WTC11 (cell line): ENCODE data around the gene UQCRQ. TPM values are rescaled to one million over a fixed set of nuclear protein-coding genes. Genes with fewer than 3 reads are reported as not detected.

Source experiments
- ATAC-seq: fragments of 200-7000 bp; cut with Tn5 transposase; 2 replicates; pipeline ENCODE4 v1.10.0; 2021; ENCODE audit warnings: mild to moderate bottlenecking, moderate library complexity
- CTCF ChIA-PET: fragments of 300-600 bp; sonication (Branson Sonifier 250); formaldehyde crosslinking; loops from one replicate; lab custom pipeline; 2021; ENCODE audit warnings: antibody characterized with exemption; lab: Charles Lee
- POLR2A ChIA-PET: fragments of 350-600 bp; sonication (Branson Sonifier 250); formaldehyde crosslinking; loops from one replicate; lab custom pipeline; 2021; ENCODE audit warnings: antibody characterized with exemption; lab: Charles Lee
- DNase-seq: peaks from one replicate; pipeline ENCODE4 v3.0.0; 2021; ENCODE audit warnings: low spot score
- H3K27ac Mint-ChIP-seq: 2 replicates; pipeline ENCODE4 v1.8.0; 2021; ENCODE audit warnings: mixed read lengths
- H3K27me3 Mint-ChIP-seq: 2 replicates; pipeline ENCODE4 v1.8.0; 2021; ENCODE audit warnings: low read depth, mild to moderate bottlenecking, moderate library complexity, mixed read lengths
- H3K36me3 Mint-ChIP-seq: 2 replicates; pipeline ENCODE4 v1.8.0; 2021; ENCODE audit warnings: mixed read lengths
- H3K4me1 Mint-ChIP-seq: 2 replicates; pipeline ENCODE4 v1.8.0; 2022; ENCODE audit warnings: mixed read lengths
- H3K4me3 Mint-ChIP-seq: 2 replicates; pipeline ENCODE4 v1.8.0; 2021; ENCODE audit warnings: mild to moderate bottlenecking, moderate library complexity, mixed read lengths
- H3K9me3 Mint-ChIP-seq: 2 replicates; pipeline ENCODE4 v1.8.0; 2021; ENCODE audit warnings: mixed read lengths
- ATF6 ChIP-seq: sonication (generic); formaldehyde crosslinking; IDR thresholded peaks from 2 replicates; pipeline ENCODE4 v1.8.1; 2023; ENCODE audit warnings: mild to moderate bottlenecking, missing genetic modification reagents
- CREM ChIP-seq: sonication (generic); formaldehyde crosslinking; IDR thresholded peaks from 2 replicates; pipeline ENCODE4 v1.8.1; 2022; ENCODE audit warnings: mild to moderate bottlenecking, missing genetic modification reagents, moderate library complexity
- E2F4 ChIP-seq: sonication (generic); formaldehyde crosslinking; IDR thresholded peaks from 2 replicates; pipeline ENCODE4 v1.8.1; 2022; ENCODE audit warnings: low read depth, mild to moderate bottlenecking, moderate library complexity, missing genetic modification reagents, borderline replicate concordance
- GTF2I ChIP-seq: fragments of 250-450 bp; sonication (Bioruptor Pico); conservative IDR thresholded peaks from 2 replicates; pipeline ENCODE4 v1.4.0; 2021; ENCODE audit warnings: mild to moderate bottlenecking
- HMGXB4 ChIP-seq: sonication (generic); formaldehyde crosslinking; IDR thresholded peaks from 2 replicates; pipeline ENCODE4 v1.8.1; 2023; ENCODE audit warnings: mild to moderate bottlenecking, moderate library complexity, missing genetic modification reagents
- MYBL2 ChIP-seq: sonication (generic); formaldehyde crosslinking; IDR thresholded peaks from 2 replicates; pipeline ENCODE4 v1.8.1; 2023; ENCODE audit warnings: mild to moderate bottlenecking, moderate library complexity, missing genetic modification reagents
- NFATC4 ChIP-seq: fragments of 250-450 bp; sonication (Bioruptor Pico); IDR thresholded peaks from 2 replicates; pipeline ENCODE4 v1.9.0; 2021; ENCODE audit warnings: mild to moderate bottlenecking
- NFE2L1 ChIP-seq: sonication (generic); formaldehyde crosslinking; IDR thresholded peaks from 2 replicates; pipeline ENCODE4 v1.8.1; 2023; ENCODE audit warnings: missing genetic modification reagents
- PRDM15 ChIP-seq: sonication (generic); formaldehyde crosslinking; IDR thresholded peaks from 2 replicates; pipeline ENCODE4 v1.8.0; 2022; ENCODE audit warnings: missing genetic modification reagents
- RORB ChIP-seq: fragments of 250-450 bp; sonication (Bioruptor Pico); IDR thresholded peaks from 2 replicates; pipeline ENCODE4 v1.9.0; 2021; ENCODE audit warnings: mild to moderate bottlenecking
- SMAD3 ChIP-seq: sonication (generic); formaldehyde crosslinking; IDR thresholded peaks from 2 replicates; pipeline ENCODE4 v1.8.0; 2022; ENCODE audit warnings: missing genetic modification reagents, mild to moderate bottlenecking, borderline replicate concordance
- TEAD1 ChIP-seq: sonication (generic); formaldehyde crosslinking; IDR thresholded peaks from 2 replicates; pipeline ENCODE4 v1.8.0; 2022; ENCODE audit warnings: mild to moderate bottlenecking, missing genetic modification reagents
- TP53 ChIP-seq: sonication (generic); formaldehyde crosslinking; IDR thresholded peaks from 2 replicates; pipeline ENCODE4 v1.8.1; 2023; ENCODE audit warnings: mild to moderate bottlenecking, missing genetic modification reagents
- ZNF416 ChIP-seq: fragments of 250-450 bp; sonication (Bioruptor Pico); IDR thresholded peaks from 2 replicates; pipeline ENCODE4 v1.9.0; 2021; ENCODE audit warnings: mild to moderate bottlenecking, inconsistent platforms
- total RNA-seq: library from RNA; stranded (reverse); gene quantifications from 3 replicates; pipeline ENCODE4 v1.2.3, GENCODE V29; 2021
- TF ChIP-seq, protein P1 (sequence below): sonication (generic); formaldehyde crosslinking; IDR thresholded peaks from 2 replicates; pipeline ENCODE4 v1.8.0; 2022; ENCODE audit warnings: mild to moderate bottlenecking, missing genetic modification reagents
- TF ChIP-seq, protein P2 (sequence below): sonication (generic); formaldehyde crosslinking; conservative IDR thresholded peaks from 2 replicates; pipeline ENCODE4 v1.8.1; 2023; ENCODE audit warnings: mild to moderate bottlenecking, low read depth, missing genetic modification reagents, moderate library complexity
- TF ChIP-seq, protein P3 (sequence below): sonication (generic); formaldehyde crosslinking; IDR thresholded peaks from 2 replicates; pipeline ENCODE4 v1.8.1; 2023; ENCODE audit warnings: mild to moderate bottlenecking, missing genetic modification reagents, moderate library complexity
- TF ChIP-seq, protein P4 (sequence below): sonication (generic); formaldehyde crosslinking; conservative IDR thresholded peaks from 2 replicates; pipeline ENCODE4 v1.8.1; 2022; ENCODE audit warnings: mild to moderate bottlenecking, missing genetic modification reagents

The UQCRQ gene
- total RNA-seq, 1 experiment from 2014 or later = 256 TPM

- H3K4me1 Mint-ChIP-seq = peaks cover 7% of the 10 kb centered on the region
- no peak for TF ChIP-seq PRDM15
- no peak for TF ChIP-seq TP53 (CRISPR knock-in tag)
- TF ChIP-seq GTF2I = no peak
- no peak for TF ChIP-seq SMAD3 (CRISPR knock-in tag)
- TF ChIP-seq, protein P1, sequence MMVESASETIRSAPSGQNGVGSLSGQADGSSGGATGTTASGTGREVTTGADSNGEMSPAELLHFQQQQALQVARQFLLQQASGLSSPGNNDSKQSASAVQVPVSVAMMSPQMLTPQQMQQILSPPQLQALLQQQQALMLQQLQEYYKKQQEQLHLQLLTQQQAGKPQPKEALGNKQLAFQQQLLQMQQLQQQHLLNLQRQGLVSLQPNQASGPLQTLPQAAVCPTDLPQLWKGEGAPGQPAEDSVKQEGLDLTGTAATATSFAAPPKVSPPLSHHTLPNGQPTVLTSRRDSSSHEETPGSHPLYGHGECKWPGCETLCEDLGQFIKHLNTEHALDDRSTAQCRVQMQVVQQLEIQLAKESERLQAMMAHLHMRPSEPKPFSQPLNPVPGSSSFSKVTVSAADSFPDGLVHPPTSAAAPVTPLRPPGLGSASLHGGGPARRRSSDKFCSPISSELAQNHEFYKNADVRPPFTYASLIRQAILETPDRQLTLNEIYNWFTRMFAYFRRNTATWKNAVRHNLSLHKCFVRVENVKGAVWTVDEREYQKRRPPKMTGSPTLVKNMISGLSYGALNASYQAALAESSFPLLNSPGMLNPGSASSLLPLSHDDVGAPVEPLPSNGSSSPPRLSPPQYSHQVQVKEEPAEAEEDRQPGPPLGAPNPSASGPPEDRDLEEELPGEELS (CRISPR knock-in tag) = no peak
- TF ChIP-seq, protein P2, sequence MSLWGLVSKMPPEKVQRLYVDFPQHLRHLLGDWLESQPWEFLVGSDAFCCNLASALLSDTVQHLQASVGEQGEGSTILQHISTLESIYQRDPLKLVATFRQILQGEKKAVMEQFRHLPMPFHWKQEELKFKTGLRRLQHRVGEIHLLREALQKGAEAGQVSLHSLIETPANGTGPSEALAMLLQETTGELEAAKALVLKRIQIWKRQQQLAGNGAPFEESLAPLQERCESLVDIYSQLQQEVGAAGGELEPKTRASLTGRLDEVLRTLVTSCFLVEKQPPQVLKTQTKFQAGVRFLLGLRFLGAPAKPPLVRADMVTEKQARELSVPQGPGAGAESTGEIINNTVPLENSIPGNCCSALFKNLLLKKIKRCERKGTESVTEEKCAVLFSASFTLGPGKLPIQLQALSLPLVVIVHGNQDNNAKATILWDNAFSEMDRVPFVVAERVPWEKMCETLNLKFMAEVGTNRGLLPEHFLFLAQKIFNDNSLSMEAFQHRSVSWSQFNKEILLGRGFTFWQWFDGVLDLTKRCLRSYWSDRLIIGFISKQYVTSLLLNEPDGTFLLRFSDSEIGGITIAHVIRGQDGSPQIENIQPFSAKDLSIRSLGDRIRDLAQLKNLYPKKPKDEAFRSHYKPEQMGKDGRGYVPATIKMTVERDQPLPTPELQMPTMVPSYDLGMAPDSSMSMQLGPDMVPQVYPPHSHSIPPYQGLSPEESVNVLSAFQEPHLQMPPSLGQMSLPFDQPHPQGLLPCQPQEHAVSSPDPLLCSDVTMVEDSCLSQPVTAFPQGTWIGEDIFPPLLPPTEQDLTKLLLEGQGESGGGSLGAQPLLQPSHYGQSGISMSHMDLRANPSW = no peak
- no peak for TF ChIP-seq HMGXB4 (CRISPR knock-in tag)
- TF ChIP-seq CREM (CRISPR knock-in tag) = no peak
- no peak for TF ChIP-seq ATF6 (CRISPR knock-in tag)
- TF ChIP-seq NFE2L1 = no peak
- TF ChIP-seq, protein P3, sequence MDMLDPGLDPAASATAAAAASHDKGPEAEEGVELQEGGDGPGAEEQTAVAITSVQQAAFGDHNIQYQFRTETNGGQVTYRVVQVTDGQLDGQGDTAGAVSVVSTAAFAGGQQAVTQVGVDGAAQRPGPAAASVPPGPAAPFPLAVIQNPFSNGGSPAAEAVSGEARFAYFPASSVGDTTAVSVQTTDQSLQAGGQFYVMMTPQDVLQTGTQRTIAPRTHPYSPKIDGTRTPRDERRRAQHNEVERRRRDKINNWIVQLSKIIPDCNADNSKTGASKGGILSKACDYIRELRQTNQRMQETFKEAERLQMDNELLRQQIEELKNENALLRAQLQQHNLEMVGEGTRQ (CRISPR knock-in tag) = no peak
- no peak for TF ChIP-seq RORB (CRISPR knock-in tag)
- TF ChIP-seq, protein P4, sequence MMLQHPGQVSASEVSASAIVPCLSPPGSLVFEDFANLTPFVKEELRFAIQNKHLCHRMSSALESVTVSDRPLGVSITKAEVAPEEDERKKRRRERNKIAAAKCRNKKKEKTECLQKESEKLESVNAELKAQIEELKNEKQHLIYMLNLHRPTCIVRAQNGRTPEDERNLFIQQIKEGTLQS (CRISPR knock-in tag) = no peak
- TF ChIP-seq NFATC4 (CRISPR knock-in tag) = no peak
- TF ChIP-seq E2F4 (CRISPR knock-in tag) = no peak
- no peak for TF ChIP-seq ZNF416 (CRISPR knock-in tag)
- TF ChIP-seq TEAD1 = no peak
- TF ChIP-seq MYBL2 (CRISPR knock-in tag) = no peak
- CTCF ChIA-PET = interaction anchor here (1.3 to 1.8 kb wide), 2 partner anchors 37 to 52 kb away, joined by 3 to 7 read pairs; no protein-coding TSS in a partner anchor
- peaks cover 27% of the 10 kb centered on the region for H3K36me3 Mint-ChIP-seq
- ATAC-seq = no peak
- H3K27ac Mint-ChIP-seq = no peak overlapping the region
- H3K9me3 Mint-ChIP-seq = no peaks in the 10 kb centered on the region
- no peak overlapping the region for H3K4me3 Mint-ChIP-seq
- no peak for DNase-seq
- POLR2A ChIA-PET = no interaction called here
- H3K27me3 Mint-ChIP-seq = no peaks in the 10 kb centered on the region
Observed at GRCh38 chr5:132871459-132872284, 5.2 kb downstream of the UQCRQ start.
